Suppressor macrophage treated with lipopolysaccharide for 1 hour (primary cell): ENCODE data around the gene FAM177B.
"Not testable (repeated sequence)": the region's sequence is repeated elsewhere in the genome, so short reads cannot be mapped to it uniquely, and the experiment has no call there.

ENCODE experiments used
- DNase-seq, 3 donors: peaks; one replicate each; pipeline ENCODE4 v3.0.0-alpha.2; 2020 to 2022

The FAM177B gene

DNA sequence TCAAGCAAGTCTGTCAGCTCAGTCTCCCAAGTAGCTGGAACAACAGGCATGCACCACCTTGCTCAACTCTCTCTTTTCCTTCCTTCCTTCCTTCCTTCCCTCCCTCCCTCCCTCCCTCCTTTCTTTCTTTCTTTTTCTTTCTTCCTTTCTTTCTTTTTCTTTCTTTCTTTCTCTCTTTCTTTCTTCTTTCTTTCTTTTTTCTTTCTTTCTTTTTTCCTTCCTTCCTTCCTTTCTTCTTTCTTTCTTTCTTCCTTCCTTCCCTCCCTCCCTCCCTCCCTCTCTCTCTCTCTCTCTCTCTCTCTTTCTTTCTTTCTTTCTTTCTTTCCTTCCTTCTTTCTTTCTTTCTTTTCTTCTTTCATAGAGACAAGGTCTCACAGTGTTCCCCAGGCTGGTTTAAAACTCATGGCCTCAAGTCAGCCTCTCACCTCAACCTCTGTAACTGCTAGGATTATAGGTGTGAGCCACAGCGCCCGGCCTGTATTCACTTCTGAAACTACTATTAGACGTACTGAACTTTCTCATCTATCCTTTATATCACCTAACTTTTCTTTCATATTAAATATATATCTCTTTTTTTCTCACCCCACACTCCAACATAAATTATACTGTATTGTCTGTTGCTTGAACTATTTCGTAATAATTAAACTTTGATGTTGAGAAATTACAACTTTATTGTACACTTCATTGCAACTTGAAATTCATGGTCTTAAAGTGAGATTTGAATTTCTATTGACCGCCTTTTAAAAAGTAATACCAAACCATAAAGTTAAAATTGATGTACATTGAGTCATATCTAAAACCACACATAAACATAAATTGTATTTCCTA, 4.8 kb downstream of the FAM177B start:
- not testable (repeated sequence) for DNase-seq

- no peak for DNase-seq
Measured at GRCh38 chr1:222749927-222750326, 12.9 kb downstream of the FAM177B start.

DNA sequence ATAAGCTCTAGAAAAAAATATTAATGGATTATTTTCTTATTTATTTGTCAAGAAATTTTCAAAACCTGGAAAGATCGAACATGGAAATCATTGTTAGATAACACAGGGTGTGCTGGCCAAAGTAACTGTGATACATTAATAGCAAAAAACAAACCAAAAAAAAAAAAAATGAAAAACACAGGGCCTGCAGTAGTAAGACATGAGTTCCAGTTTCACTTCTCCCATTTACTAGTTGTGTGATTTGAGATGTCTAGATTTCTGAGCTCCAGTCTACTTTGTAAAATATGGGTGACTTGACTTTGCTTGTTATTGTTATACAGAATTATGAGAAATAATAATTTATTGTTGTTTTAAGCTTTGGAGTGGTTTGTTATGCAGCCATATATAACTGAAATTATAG, 13.6 kb downstream of the FAM177B start:
- DNase-seq = peak; percentile 33 to 59 (median 50)

GRCh38 chr1:222751255-222751654, 14.3 kb downstream of the FAM177B start:
- no peak for DNase-seq

DNA sequence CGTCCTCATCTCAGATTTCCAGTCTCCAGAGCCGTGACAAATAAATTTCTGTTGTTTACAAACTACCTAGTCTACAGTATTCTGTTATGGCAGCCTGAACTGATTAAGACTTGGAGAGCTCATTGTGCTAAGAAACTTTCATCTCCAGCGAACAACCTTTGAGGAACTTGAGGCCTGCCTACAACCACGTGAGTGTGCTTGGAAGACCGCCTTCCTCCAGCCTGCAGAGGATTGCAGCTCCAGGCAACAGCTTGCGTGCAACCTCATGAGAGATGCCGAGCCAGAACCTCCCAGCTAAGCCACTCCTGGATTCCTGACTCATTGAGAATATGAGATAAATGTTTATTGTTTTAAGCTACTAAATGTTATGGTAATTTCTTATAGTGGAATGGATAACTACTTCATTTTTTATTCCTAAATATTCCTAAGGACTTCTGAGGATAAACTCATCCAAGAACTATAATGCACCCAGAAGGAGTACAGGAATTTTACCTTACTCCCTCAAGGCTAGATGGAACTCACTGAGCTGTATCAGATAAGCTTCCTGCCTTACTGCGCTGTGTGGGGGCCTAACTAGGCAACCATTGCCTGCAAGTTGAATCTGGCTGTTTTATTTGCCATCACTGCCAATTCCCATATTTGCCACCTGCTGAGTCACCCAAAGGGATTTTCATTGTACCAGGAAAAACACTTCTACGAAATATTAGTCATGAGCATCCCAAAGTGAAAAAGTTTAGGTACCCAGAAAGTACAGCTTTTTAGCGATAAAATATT, 17.6 kb downstream of the FAM177B start:
- DNase-seq = peak; percentile 69 to 73 (median 69)

- DNase-seq = no peak
Measured at GRCh38 chr1:222757646-222758268, 20.8 kb downstream of the FAM177B start.

DNA sequence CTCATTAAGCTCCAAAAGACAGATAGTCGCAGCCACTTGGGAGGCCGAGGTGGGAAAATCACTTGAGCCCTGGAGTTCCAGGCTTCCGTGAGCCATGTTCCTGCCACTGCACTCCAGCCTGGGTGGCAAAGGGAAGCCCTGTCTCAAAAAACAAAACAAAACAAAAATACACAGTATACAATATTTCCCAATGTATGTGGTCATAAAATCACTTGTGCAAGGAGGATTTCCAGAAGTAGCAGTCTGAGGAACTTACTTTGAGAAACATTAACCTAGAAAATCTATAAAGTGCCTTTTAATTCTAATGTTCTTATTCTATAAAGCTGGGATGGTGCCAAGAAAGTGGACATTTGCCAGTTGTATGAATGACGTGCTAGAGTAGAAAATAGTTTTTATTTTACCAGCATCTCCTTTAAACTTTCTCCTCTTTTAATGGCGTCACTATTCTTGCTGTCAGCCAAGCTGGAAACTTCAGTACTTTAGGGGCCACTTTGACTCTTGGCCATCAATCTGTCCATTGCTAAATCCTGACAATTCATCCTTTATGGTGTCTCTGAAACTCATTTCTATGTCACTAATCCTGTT, 22.5 kb downstream of the FAM177B start:
- peak in 2 of 3 donors; percentile 52 to 54 for DNase-seq

- no peak for DNase-seq
Measured at GRCh38 chr1:222761083-222761482, 24.1 kb downstream of the FAM177B start.

DNA sequence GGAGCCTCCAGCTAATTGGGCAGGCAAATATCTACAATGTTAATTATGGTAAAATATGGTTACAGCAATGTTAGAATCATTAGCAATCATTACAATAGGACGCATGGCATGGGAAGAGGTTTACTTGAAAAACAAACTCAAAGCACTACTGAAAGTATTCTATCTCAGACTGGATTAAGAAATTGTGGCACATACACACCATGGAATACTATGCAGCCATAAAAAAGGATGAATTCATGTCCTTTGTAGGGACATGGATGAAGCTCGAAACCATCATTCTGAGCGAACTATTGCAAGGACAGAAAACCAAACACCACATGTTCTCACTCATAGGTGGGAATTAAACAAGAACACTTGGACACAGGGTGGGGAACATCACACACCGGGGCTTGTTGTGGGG, 25.2 kb downstream of the FAM177B start:
- not testable (repeated sequence) for DNase-seq

GRCh38 chr1:222767152-222767571, 30.2 kb downstream of the FAM177B start:
- no peak for DNase-seq

- DNase-seq = no peak
Measured at GRCh38 chr1:222768592-222768991, 31.6 kb downstream of the FAM177B start.

GRCh38 chr1:222769181-222769580, 32.2 kb downstream of the FAM177B start:
- DNase-seq = peak in 2 of 3 donors; percentile 26 to 28

GRCh38 chr1:222769971-222770620, 33.1 kb downstream of the FAM177B start:
- DNase-seq = no peak

DNA sequence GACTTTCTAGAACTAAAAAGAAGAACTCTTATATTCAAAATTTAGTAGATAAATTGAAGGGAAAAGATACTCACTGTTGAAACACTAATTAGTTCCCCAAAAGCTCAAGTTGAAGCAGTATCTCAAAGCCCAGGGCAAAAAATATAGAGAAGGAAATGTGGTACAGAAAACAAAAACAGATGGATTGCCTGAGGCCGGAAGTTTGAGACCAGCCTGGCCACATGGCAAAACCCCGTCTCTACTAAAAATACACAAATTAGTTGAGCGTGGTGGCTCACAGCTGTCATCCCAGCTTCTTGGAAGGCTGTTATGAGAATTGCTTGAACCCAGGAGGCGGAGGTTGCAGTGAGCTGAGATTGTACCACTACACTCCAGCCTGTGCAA, 36.0 kb downstream of the FAM177B start:
- peak in 1 of 3 donors; percentile 28 for DNase-seq

- DNase-seq = peak in 1 of 3 donors; percentile 27
Measured at GRCh38 chr1:222777463-222777862, 40.5 kb downstream of the FAM177B start.

DNA sequence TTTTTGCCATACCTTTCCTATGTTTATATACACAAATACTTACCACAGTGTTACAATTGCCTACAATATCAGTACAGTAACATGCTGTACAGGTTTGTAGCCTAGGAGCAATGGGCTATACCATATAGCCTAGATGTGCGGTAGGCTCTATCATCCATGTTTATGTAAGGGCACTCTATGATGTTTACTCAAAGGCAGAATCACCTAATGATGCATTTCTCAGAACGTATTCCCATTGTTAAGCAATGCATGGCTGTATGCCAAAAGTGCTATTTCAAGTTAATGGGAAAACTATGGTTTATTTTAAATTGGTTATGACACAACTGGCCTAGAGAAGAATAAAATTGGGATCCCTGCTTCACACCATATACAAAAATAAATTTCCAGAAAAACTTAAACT, 41.0 kb downstream of the FAM177B start:
- DNase-seq = no peak

GRCh38 chr1:222781251-222781650, 44.2 kb downstream of the FAM177B start:
- DNase-seq = no peak

DNA sequence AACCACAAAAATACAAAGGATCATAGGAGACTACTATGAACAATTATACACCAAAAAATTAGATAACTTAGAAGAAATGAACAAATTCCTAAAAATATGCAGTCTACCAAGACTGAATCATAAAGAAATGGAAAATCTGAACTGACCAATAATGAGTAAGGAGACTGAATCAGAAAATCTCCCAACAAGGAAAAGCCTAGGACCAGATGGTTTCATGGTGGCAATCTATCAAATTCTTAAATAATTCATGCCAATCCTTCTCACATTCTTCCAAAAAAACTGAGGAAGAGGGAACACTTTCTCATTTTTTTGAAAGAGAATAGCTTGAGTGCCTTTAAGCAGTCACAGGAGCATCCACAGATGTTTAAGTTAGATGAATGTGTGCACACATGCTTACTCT, 46.0 kb downstream of the FAM177B start:
- DNase-seq = peak in 1 of 3 donors; percentile 38

DNA sequence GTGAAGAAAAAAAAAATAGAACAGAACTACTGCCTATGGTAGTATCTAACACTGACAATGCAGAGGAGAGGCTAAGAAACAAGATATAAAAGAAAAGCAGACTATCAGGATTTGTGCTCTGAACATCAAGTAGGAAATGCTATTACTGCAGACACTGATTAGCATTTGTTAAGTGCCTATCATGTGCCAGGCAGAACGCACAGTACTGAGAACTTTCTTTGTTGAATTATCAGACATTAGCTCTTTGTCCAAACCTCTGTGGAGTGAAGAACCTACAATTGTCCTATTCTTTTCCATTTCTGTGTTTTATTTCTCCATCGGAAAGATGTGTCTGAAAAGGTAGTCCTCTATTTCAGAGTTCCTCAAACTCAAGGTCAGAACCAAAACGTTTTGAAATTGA, 47.4 kb downstream of the FAM177B start:
- no peak for DNase-seq

DNA sequence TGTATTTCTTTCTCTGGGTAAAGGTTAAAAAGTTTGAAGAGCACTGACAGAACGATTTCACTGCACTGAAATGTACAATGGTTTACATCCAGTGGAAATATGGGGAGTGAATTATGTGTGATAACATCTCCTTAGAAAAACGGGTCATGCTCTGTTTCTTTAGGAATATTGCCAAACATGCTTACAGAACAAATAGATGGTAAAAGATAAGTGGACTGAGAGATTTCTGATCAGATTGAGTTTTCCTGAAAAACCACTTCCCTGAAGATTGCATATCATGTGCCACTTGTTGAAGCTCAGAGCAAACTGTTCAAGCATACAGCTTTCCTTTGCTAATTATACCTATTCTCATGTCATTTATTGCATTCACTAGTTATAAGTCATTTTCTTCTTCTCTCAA, 47.9 kb downstream of the FAM177B start:
- DNase-seq = no peak

DNA sequence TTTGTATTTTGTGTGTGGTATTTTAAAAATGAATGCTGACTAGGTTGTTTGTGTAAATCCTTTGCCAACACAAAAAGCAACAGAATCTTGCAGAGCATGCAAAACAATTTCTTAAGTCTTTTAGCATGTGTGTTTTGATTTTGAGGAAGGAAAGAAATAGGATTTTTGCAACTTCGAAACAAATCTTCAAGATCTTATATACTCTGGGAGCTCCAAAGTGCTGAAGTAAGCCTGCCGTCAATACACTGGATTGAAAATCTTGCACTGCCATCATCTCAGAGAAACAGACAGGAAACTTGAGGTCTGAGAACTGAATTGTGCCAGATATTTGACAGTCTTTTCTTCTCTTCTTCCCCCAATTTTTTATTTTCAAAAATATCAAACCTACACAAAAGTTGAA, 48.5 kb downstream of the FAM177B start:
- DNase-seq = peak in 1 of 3 donors; percentile 19

DNA sequence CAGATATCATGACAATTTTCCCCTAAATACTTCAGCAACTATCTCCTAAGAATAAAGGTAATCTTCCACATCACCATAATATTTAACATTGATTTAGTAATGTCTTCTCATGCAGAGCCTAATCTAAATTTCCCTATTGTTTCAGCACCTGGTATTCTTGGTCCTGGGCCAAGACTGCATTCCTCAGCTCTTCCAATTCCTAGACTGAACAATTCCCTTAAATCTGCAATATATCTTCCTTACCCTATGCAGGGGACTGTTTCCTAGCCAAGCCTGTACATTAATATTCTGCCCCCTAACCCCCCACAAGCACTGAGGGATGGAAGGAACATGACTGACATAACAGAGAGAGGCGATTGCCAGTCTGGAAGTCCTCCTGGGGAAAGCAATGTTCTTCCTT, 49.1 kb downstream of the FAM177B start:
- no peak for DNase-seq

- no peak for DNase-seq
Measured at GRCh38 chr1:222787729-222788128, 50.7 kb downstream of the FAM177B start.
